ENCODE results near the gene SLC5A11. TPM values are rescaled to one million over a fixed set of nuclear protein-coding genes. Genes with fewer than 3 reads are reported as not detected.

Gene SLC5A11
- total RNA-seq, 1 experiment from 2014 or later: 0.22 TPM

DNA sequence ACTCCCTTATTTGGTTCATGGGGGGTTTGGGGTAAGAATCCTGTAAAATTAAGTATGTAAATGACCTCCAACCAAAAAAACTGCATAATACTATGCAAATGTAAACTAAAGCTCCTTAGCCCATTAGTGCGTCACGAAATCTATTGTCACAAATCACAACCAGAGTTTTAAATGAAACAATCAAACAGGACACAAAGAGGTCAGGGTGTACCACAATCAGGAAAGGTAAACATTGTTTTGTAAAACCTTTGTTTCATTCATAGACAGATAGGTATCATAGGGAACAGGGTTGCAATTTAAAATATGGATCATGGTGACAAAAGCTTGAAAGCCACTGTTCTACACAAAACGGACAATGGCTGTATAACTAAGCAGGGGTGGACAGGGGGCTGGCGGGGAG lies 108.4 kb downstream of the SLC5A11 start:
- no peak overlapping the region for H2BK12ac ChIP-seq (ENCODE audit: insufficient read length, low read depth, low read length)
- H3K56ac ChIP-seq (ENCODE audit: insufficient read length, low read depth, low read length): no peak overlapping the region
- H2AK5ac ChIP-seq (ENCODE audit: insufficient read length, low read length): no peak overlapping the region
- H3K14ac ChIP-seq (ENCODE audit: insufficient read depth, low read length): no peak overlapping the region
- no peak overlapping the region for H4K8ac ChIP-seq (replicated peaks; ENCODE audit: insufficient read length, low read depth, low read length)
- no peak overlapping the region for H3K4ac ChIP-seq (ENCODE audit: low read depth, low read length)
- no peak overlapping the region for H3K23ac ChIP-seq (ENCODE audit: insufficient read length, low read depth, low read length)
- Mint-ChIP-seq H3K4me3 (no peak overlapping the region), H3K27ac (no peak overlapping the region; a peak in 1 of 7 replicates), H3K9me3 (no peaks in the 10 kb centered on the region), H3K27me3 (ENCODE audit: low read depth) (no peaks in the 10 kb centered on the region), H3K36me3 (ENCODE audit: insufficient read depth in 1 of 3, low read depth in 3 of 3) (peaks cover 16 to 87% (median 52%) of the 10 kb centered on the region in 3 experiments; a peak in 6 of 7 replicates), H3K4me1 (no peaks in the 10 kb centered on the region)
- H3K9me3 ChIP-seq (ENCODE audit: control insufficient read depth, low read depth, low read length): no peaks in the 10 kb centered on the region
- no peaks in the 10 kb centered on the region for H4K20me1 ChIP-seq (ENCODE audit: control insufficient read depth, insufficient read depth, insufficient read length)
- no peak overlapping the region for H3K27ac ChIP-seq (ENCODE audit: insufficient read length, low read depth, low read length)
- H3K4me2 ChIP-seq (ENCODE audit: insufficient read depth, insufficient read length, low read length): no peak overlapping the region
- H2BK20ac ChIP-seq (ENCODE audit: low read depth, low read length, poor library complexity, severe bottlenecking): no peak overlapping the region
- H3K79me1 ChIP-seq (ENCODE audit: insufficient read depth, low read depth, low read length, poor library complexity, severe bottlenecking): no peaks in the 10 kb centered on the region
- no peak for DNase-seq
- H2BK120ac ChIP-seq (ENCODE audit: low read depth, low read length, poor library complexity, severe bottlenecking): no peak overlapping the region
- no peak overlapping the region for H3K18ac ChIP-seq (ENCODE audit: insufficient read length, low read depth, low read length)
- H3K23me2 ChIP-seq (ENCODE audit: insufficient read length, low read depth, low read length, poor library complexity, severe bottlenecking): no peaks in the 10 kb centered on the region
- H3K79me2 ChIP-seq (ENCODE audit: insufficient read depth, low read length): no peaks in the 10 kb centered on the region
- TF ChIP-seq, protein P1, sequence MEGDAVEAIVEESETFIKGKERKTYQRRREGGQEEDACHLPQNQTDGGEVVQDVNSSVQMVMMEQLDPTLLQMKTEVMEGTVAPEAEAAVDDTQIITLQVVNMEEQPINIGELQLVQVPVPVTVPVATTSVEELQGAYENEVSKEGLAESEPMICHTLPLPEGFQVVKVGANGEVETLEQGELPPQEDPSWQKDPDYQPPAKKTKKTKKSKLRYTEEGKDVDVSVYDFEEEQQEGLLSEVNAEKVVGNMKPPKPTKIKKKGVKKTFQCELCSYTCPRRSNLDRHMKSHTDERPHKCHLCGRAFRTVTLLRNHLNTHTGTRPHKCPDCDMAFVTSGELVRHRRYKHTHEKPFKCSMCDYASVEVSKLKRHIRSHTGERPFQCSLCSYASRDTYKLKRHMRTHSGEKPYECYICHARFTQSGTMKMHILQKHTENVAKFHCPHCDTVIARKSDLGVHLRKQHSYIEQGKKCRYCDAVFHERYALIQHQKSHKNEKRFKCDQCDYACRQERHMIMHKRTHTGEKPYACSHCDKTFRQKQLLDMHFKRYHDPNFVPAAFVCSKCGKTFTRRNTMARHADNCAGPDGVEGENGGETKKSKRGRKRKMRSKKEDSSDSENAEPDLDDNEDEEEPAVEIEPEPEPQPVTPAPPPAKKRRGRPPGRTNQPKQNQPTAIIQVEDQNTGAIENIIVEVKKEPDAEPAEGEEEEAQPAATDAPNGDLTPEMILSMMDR (conservative IDR thresholded peaks at IDR 0.05): no peak
- no CpG with 5 or more reads among the region's 4 CpGs for WGBS (ENCODE audit: extremely low coverage, insufficient read length, low lambda C conversion rate)
- no peak overlapping the region for H4K91ac ChIP-seq (ENCODE audit: insufficient read length, low read depth, low read length)
- H3K9ac ChIP-seq (ENCODE audit: extremely low read depth, insufficient read length, low read length): no peak overlapping the region
- H4K5ac ChIP-seq (ENCODE audit: insufficient read length, low read depth, low read length): no peak overlapping the region
- H3K4me1 ChIP-seq (ENCODE audit: insufficient read depth, low read length): no peaks in the 10 kb centered on the region
- no peak overlapping the region for H2BK15ac ChIP-seq (ENCODE audit: low read depth, low read length)
- no peak overlapping the region for H2AFZ ChIP-seq (ENCODE audit: low read length)
- no peaks in the 10 kb centered on the region for H3K27me3 ChIP-seq (ENCODE audit: insufficient read depth, low read length)
- H2BK5ac ChIP-seq (ENCODE audit: insufficient read length, low read length): no peak overlapping the region
- no peak overlapping the region for H3T11ph ChIP-seq (ENCODE audit: low read length)

All from H9 (cell line).